Stimulated activated memory B cell treated with anti-CD40 and anti-IgM and Interleukin-4, amounts not matched to agents 10 μg/mL and 1 μg/mL and 100 μg/mL, for 72 hours (primary cell): Measurements from ENCODE around the gene FAM229A.
"Not testable (repeated sequence)": the region's sequence is repeated elsewhere in the genome, so short reads cannot be mapped to it uniquely, and the experiment has no call there.

Experiments used
- ATAC-seq: fragments of 150-1000 bp; cut with Tn5 transposase; 2 replicates; pipeline ENCODE4 v1.10.0; 2021
- H3K27ac Mint-ChIP-seq: one replicate; pipeline ENCODE4 v1.8.0; 2022; ENCODE audit warnings: mild to moderate bottlenecking, mixed read lengths
- H3K27me3 Mint-ChIP-seq: one replicate; pipeline ENCODE4 v1.8.0; 2022; ENCODE audit warnings: mixed read lengths
- H3K36me3 Mint-ChIP-seq: one replicate; pipeline ENCODE4 v1.8.0; 2022; ENCODE audit warnings: mixed read lengths
- H3K4me1 Mint-ChIP-seq: one replicate; pipeline ENCODE4 v1.8.0; 2022; ENCODE audit warnings: mixed read lengths
- H3K4me3 Mint-ChIP-seq: one replicate; pipeline ENCODE4 v1.8.0; 2022; ENCODE audit warnings: mild to moderate bottlenecking, moderate library complexity, mixed read lengths
- H3K9me3 Mint-ChIP-seq: one replicate; pipeline ENCODE4 v1.8.0; 2022; ENCODE audit warnings: mixed read lengths

FAM229A gene

DNA sequence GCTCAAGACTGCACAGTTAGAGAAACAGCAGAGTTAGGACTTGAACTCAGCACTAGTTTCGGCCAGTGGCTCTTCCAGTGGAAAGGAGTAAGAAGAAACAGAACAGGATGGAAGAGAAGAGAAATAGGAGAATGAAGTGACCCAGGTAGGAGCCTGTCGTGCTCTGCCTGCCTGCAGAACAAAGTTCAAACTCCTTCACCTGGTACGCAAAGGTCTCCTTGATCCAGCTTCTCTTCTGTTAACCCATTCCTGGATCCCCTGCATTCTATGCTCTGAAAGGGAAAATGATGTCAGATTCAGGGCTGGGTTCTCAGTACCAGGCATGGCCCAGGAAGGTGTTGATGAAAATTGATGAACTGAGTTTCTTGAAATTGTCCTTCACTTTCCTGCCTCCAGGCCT lies 3.9 kb downstream of the FAM229A start:
- H3K27me3 Mint-ChIP-seq = no peaks in the 10 kb centered on the region
- peaks cover 56% of the 10 kb centered on the region for H3K4me1 Mint-ChIP-seq
- no peak for ATAC-seq
- no peaks in the 10 kb centered on the region for H3K9me3 Mint-ChIP-seq
- no peak overlapping the region for H3K4me3 Mint-ChIP-seq
- H3K36me3 Mint-ChIP-seq = peaks cover 21% of the 10 kb centered on the region
- H3K27ac Mint-ChIP-seq = no peak overlapping the region

GRCh38 chr1:32357614-32358013 lies 4.7 kb downstream of the FAM229A start:
- no peak for ATAC-seq
- Mint-ChIP-seq H3K9me3 (no peaks in the 10 kb centered on the region), H3K4me1 (peaks cover 58% of the 10 kb centered on the region), H3K4me3 (no peak overlapping the region), H3K27ac (no peak overlapping the region), H3K27me3 (no peaks in the 10 kb centered on the region), H3K36me3 (peaks cover 14% of the 10 kb centered on the region)

- Mint-ChIP-seq H3K4me1 (peaks cover 51% of the 10 kb centered on the region), H3K9me3 (no peaks in the 10 kb centered on the region), H3K27me3 (no peaks in the 10 kb centered on the region), H3K4me3 (no peak overlapping the region), H3K36me3 (peaks cover 11% of the 10 kb centered on the region), H3K27ac (no peak overlapping the region)
- ATAC-seq = no peak
Measured at GRCh38 chr1:32356478-32356877, 5.8 kb downstream of the FAM229A start.

- H3K36me3 Mint-ChIP-seq, H3K27me3 Mint-ChIP-seq, H3K27ac Mint-ChIP-seq, ATAC-seq, H3K4me3 Mint-ChIP-seq, H3K9me3 Mint-ChIP-seq: not testable (repeated sequence)
- H3K4me1 Mint-ChIP-seq = peaks cover 49% of the 10 kb centered on the region
Measured at GRCh38 chr1:32355778-32356177, 6.5 kb downstream of the FAM229A start.

DNA sequence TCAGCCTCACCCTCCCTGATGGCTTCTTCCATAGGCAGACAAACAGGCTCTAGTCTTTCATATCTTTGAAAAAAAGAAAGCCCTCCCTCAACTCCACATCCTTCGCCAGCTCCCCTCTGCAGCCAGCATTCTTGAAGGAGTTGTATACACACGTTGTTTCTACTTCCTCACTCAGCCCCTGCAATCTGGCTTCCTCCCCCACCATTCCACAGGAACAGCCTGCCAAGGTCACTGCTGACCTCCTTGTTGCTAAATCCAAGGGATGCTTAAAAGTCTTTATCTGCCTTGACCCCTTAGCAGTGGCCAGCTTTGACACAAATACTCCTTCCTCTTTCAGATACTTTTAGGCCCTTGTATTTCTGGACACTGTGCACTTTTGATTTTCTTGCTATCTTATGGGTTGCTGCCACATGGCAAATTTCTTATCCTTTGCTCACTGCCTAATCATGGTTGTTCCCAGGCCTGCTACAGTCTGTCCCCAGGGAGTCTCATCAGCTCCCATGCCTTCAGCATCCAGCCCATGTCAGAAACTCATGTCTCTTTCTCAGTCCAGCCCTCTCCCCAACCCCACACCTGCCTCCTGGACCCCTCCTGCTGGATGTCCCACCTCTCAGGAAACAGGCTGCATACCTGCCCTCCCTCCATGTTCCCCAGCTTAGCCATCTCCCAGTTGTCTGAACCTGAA lies 8.3 kb downstream of the FAM229A start:
- H3K4me3 Mint-ChIP-seq = no peak overlapping the region
- peaks cover 36% of the 10 kb centered on the region for H3K4me1 Mint-ChIP-seq
- H3K36me3 Mint-ChIP-seq = peaks cover 6% of the 10 kb centered on the region
- no peaks in the 10 kb centered on the region for H3K27me3 Mint-ChIP-seq
- no peak for ATAC-seq
- H3K27ac Mint-ChIP-seq = peak overlapping the region; percentile 9
- no peaks in the 10 kb centered on the region for H3K9me3 Mint-ChIP-seq

- Mint-ChIP-seq H3K4me3 (peak overlapping the region; percentile 50), H3K27ac (peak overlapping the region; percentile 9), H3K27me3 (no peaks in the 10 kb centered on the region), H3K9me3 (no peaks in the 10 kb centered on the region), H3K4me1 (peaks cover 38% of the 10 kb centered on the region), H3K36me3 (peaks cover 6% of the 10 kb centered on the region)
- no peak for ATAC-seq
Measured at GRCh38 chr1:32353431-32353830, 8.9 kb downstream of the FAM229A start.

DNA sequence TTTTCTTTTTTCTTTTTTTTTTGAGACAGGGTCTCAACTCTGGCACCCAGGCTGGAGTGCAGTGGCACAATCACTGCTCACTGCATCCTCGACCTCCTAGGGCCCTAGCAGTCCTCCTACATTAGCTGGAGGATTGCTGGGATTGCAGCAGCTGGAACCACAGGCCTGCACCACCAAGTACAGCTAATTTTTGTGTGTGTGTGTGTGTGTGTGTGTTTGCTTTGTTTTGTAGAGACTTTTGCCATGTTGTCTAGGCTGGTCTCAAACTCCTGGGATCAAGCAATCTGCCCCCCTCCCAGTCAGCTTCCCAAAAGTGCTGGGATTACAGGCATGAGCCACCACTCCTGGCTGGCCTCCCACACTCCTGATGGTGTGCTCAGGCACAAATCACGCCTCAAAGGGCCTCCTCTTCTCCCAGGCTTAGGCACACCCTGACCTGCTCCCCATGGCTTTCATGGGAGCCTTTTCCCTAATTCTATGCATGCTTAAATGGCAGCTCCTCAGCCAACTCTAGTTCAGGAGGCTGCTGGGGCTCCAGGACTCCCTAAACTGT lies 9.4 kb downstream of the FAM229A start:
- peak overlapping the region; percentile 50 for H3K4me3 Mint-ChIP-seq
- no peak for ATAC-seq
- no peaks in the 10 kb centered on the region for H3K27me3 Mint-ChIP-seq
- H3K36me3 Mint-ChIP-seq = peaks cover 6% of the 10 kb centered on the region
- peaks cover 38% of the 10 kb centered on the region for H3K4me1 Mint-ChIP-seq
- H3K27ac Mint-ChIP-seq = peak overlapping the region; percentile 9
- H3K9me3 Mint-ChIP-seq = no peaks in the 10 kb centered on the region

- ATAC-seq = no peak
- Mint-ChIP-seq H3K4me1 (peaks cover 33% of the 10 kb centered on the region), H3K27ac (peak overlapping the region; percentile 68), H3K36me3 (peaks cover 6% of the 10 kb centered on the region), H3K27me3 (no peaks in the 10 kb centered on the region), H3K9me3 (no peaks in the 10 kb centered on the region), H3K4me3 (peak overlapping the region; percentile 85)
Measured at GRCh38 chr1:32352239-32352745, 10.0 kb downstream of the FAM229A start.

DNA sequence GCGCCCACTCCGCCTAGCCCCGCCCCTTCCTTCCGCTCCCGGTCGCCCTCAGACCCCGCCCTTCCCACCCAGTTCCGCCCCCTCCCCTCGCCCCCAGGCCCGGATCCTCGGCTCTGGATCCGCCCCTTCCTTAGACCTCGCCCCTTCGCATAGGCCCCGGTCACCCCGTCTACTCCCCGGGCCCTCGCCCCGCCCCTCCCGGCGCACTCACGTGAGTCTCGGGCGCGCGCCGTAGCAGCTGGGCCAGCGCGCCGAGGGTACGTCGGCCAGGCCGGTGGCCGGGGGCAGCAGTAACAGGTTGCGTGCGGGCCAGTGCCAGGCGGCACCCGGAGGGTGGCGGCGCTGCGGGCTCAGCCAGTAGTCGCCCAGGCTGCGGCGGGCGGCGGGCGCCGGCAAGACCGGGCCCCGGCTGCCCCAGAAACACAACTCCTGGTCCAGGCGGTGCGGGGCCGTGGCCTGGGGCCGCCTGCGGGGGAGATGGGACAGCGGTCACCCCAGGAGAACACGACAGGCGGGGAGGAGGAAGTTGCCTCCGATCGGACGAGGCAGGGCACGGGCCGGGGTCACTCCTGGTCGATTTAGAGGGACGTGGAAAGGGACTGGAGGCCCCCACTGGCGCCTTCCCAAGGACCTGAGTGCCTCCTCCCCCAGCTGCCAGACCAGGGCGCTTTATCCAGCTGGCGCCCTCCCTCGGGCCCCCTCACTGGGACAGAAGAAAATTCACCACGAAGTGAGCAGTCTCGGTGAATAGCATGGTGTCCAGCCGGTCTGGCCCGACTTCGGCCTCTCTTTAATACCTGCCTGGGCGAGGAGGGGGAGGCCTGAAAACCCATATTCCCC lies 10.7 kb downstream of the FAM229A start:
- Mint-ChIP-seq H3K36me3 (peaks cover 4% of the 10 kb centered on the region), H3K27me3 (no peaks in the 10 kb centered on the region), H3K4me3 (peak overlapping the region; percentile 85), H3K27ac (peak overlapping the region; percentile 68), H3K4me1 (peaks cover 30% of the 10 kb centered on the region), H3K9me3 (no peaks in the 10 kb centered on the region)
- ATAC-seq = peak; percentile 96

DNA sequence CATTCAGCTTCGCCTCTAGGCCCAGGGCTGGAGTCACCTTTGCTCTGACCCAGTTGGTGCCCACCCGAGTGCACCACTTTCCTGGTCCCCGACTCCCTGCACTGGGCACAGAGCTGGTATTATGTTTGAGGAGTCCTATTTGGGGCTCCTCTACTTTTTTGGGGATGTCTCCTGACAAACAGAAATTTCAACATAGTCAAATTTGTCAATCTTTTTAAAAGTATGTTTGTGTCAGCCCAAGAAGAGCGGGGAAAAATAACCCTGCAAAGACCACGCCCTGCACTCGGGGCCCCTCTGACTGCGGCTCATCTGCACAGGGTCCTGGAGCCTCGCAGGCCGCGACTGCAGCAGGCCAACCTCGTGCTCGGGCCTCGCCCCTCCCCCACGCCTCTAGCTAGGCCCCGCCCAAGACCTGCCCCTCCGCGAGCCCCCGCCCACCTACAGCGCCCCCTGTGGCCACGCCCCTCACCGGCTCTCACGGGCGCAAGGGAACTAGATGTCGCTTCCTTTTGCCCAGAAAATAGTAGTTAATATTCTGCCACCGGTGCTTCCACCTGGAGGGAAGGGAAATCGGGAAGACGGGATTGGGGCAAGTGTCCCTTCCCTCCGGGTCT lies 11.4 kb downstream of the FAM229A start:
- H3K27me3 Mint-ChIP-seq = no peaks in the 10 kb centered on the region
- peak overlapping the region; percentile 68 for H3K27ac Mint-ChIP-seq
- peak overlapping the region; percentile 85 for H3K4me3 Mint-ChIP-seq
- H3K36me3 Mint-ChIP-seq = no peaks in the 10 kb centered on the region
- no peaks in the 10 kb centered on the region for H3K9me3 Mint-ChIP-seq
- peak; percentile 75 for ATAC-seq
- peaks cover 26% of the 10 kb centered on the region for H3K4me1 Mint-ChIP-seq

DNA sequence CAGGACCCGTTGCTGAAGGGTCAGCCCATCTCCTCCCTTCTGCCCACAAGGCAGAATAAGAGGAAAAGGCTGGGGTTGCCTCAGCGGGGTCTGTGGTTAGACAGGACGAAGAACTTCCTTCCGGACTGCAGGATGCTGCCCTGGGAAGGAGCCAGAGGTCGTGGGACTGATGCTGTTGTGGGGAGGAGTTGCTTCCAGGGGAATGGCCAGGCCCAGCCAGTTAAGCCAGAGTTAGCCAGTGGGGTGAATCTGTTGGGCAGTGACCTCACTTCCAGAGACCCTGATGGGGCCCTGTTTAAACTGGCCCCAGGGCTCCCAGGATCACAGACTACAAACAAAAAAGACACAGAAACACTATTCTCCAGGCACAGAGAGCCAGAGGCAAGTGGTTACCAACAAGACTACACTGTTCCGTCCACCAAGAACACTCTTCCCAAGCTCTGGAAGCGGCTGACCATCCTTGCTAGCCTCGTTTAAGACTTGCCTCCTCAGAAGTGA lies 13.0 kb downstream of the FAM229A start:
- Mint-ChIP-seq H3K36me3 (no peaks in the 10 kb centered on the region), H3K4me1 (peaks cover 26% of the 10 kb centered on the region), H3K4me3 (no peak overlapping the region), H3K9me3 (no peaks in the 10 kb centered on the region), H3K27ac (no peak overlapping the region), H3K27me3 (no peaks in the 10 kb centered on the region)
- ATAC-seq = no peak

GRCh38 chr1:32346532-32347157 lies 15.6 kb downstream of the FAM229A start:
- Mint-ChIP-seq H3K27me3 (no peaks in the 10 kb centered on the region), H3K9me3 (no peaks in the 10 kb centered on the region), H3K4me1 (peaks cover 28% of the 10 kb centered on the region), H3K4me3 (no peak overlapping the region), H3K36me3 (no peaks in the 10 kb centered on the region), H3K27ac (peak overlapping the region; percentile 15)
- no peak for ATAC-seq

- Mint-ChIP-seq H3K9me3 (no peaks in the 10 kb centered on the region), H3K4me1 (peaks cover 24% of the 10 kb centered on the region), H3K4me3 (no peak overlapping the region), H3K36me3 (no peaks in the 10 kb centered on the region), H3K27me3 (no peaks in the 10 kb centered on the region), H3K27ac (peak overlapping the region; percentile 15)
- no peak for ATAC-seq
Measured at GRCh38 chr1:32345289-32345827, 16.9 kb downstream of the FAM229A start.

GRCh38 chr1:32342704-32343103 lies 19.6 kb downstream of the FAM229A start:
- Mint-ChIP-seq H3K4me3 (no peak overlapping the region), H3K4me1 (peaks cover 44% of the 10 kb centered on the region), H3K36me3 (no peaks in the 10 kb centered on the region), H3K27ac (no peak overlapping the region), H3K27me3 (no peaks in the 10 kb centered on the region), H3K9me3 (no peaks in the 10 kb centered on the region)
- no peak for ATAC-seq
